Keratinocyte (primary cell): ENCODE results near the gene WASF3. TPM values are rescaled to one million over a fixed set of nuclear protein-coding genes. Genes with fewer than 3 reads are reported as not detected.
A peak's percentile ranks its signal among the peaks of the same experiment; 100 is the strongest.

ENCODE experiments used
- DNase-seq: peaks from one replicate; pipeline ENCODE4 v3.0.0-alpha.2; 2011; ENCODE audit warnings: low read depth, missing footprints, low spot score
- FAIRE-seq: peaks from 2 replicates; lab custom pipeline; 2011; peaks lifted over from hg19 to GRCh38; lab: Jason Lieb, UNC
- H2AFZ ChIP-seq: 2 replicates; pipeline ENCODE4 v1.6.0; 2012; ENCODE audit warnings: low read length, control low read depth, inconsistent platforms; ENCODE audit not compliant: control insufficient read depth
- H3K27ac ChIP-seq: 2 replicates; pipeline ENCODE4 v1.5.1; 2011; ENCODE audit warnings: low read length; ENCODE audit not compliant: control insufficient read depth, insufficient read depth
- H3K27me3 ChIP-seq: 3 replicates; pipeline ENCODE4 v1.6.0; 2011; ENCODE audit warnings: low read length; ENCODE audit not compliant: control insufficient read depth, insufficient read depth; ENCODE audit errors: extremely low read depth
- H3K36me3 ChIP-seq, 2 experiments: 2 replicates in 1 of 2; 3 replicates in 1 of 2; pipeline ENCODE4 v1.5.1; 2011; ENCODE audit warnings: low read length in 2 of 2, mild to moderate bottlenecking in 1 of 2; ENCODE audit not compliant: control insufficient read depth in 2 of 2, insufficient read depth in 2 of 2; ENCODE audit errors: extremely low read depth in 1 of 2
- H3K4me1 ChIP-seq: 3 replicates; pipeline ENCODE4 v1.5.1; 2011; ENCODE audit warnings: low read length; ENCODE audit not compliant: control insufficient read depth, insufficient read depth; ENCODE audit errors: extremely low read depth
- H3K4me2 ChIP-seq: 3 replicates; pipeline ENCODE4 v1.6.0; 2011; ENCODE audit warnings: low read depth, low read length; ENCODE audit not compliant: control insufficient read depth, insufficient read depth; ENCODE audit errors: extremely low read depth
- H3K4me3 ChIP-seq, 3 experiments: fragments of 200-600 bp in 1 of 3; sonication (generic) in 1 of 3; 2 replicates in 2 of 3; 3 replicates in 1 of 3; pipeline ENCODE4 v1.5.1; 2011 to 2016; ENCODE audit warnings: low read length in 3 of 3, mild to moderate bottlenecking in 3 of 3, control low read depth in 2 of 3, inconsistent platforms in 1 of 3, low read depth in 1 of 3, mixed read lengths in 1 of 3, mixed run types in 1 of 3, moderate library complexity in 1 of 3; ENCODE audit not compliant: control insufficient read depth in 2 of 3, insufficient read depth in 2 of 3; ENCODE audit errors: extremely low read depth in 1 of 3
- H3K79me2 ChIP-seq: 2 replicates; pipeline ENCODE4 v1.6.0; 2012; ENCODE audit warnings: low read length; ENCODE audit not compliant: control insufficient read depth, insufficient read depth
- H3K9ac ChIP-seq: 3 replicates; pipeline ENCODE4 v1.6.0; 2011; ENCODE audit warnings: low read length; ENCODE audit not compliant: control insufficient read depth, insufficient read depth; ENCODE audit errors: extremely low read depth
- H3K9me1 ChIP-seq: 3 replicates; pipeline ENCODE4 v1.6.0; 2011; ENCODE audit warnings: low read length; ENCODE audit not compliant: control insufficient read depth, insufficient read depth; ENCODE audit errors: extremely low read depth
- H3K9me3 ChIP-seq: 2 replicates; pipeline ENCODE4 v1.5.1; 2012; ENCODE audit warnings: low read depth, low read length; ENCODE audit not compliant: control insufficient read depth
- H4K20me1 ChIP-seq: 3 replicates; pipeline ENCODE4 v1.6.0; 2011; ENCODE audit warnings: low read length; ENCODE audit not compliant: control insufficient read depth, insufficient read depth; ENCODE audit errors: extremely low read depth
- CTCF ChIP-seq, 3 experiments: IDR thresholded peaks in 1 of 3; conservative IDR thresholded peaks in 1 of 3; optimal IDR thresholded peaks in 1 of 3; 2 replicates in 2 of 3; 3 replicates in 1 of 3; pipeline versions ENCODE3 to v1.5.1; 2011; ENCODE audit warnings: low read length in 3 of 3, mild to moderate bottlenecking in 3 of 3, moderate library complexity in 2 of 3, control low read depth in 1 of 3, inconsistent platforms in 1 of 3; ENCODE audit not compliant: insufficient read depth in 2 of 3; ENCODE audit errors: extremely low read depth in 1 of 3
- EZH2 ChIP-seq: IDR thresholded peaks from one replicate; pipeline ENCODE4 v1.6.1; 2012; ENCODE audit warnings: inconsistent platforms, mild to moderate bottlenecking, low read length, moderate library complexity
- dilution Hi-C: fragments of 300-500 bp; cut with MboI; formaldehyde crosslinking; loops from one replicate; pipeline ENCODE4 v1.7.0; 2020; ENCODE audit warnings: low sequenced_read_pairs; ENCODE audit not compliant: extremely low pct_ligation_motif_present
- polyA plus RNA-seq, 5 experiments: library from polyadenylated mRNA; depleted of rRNA in 3 of 5; stranded (reverse) in 3 of 5; stranded (forward) in 1 of 5; unstranded in 1 of 5; fragments of >200 nt; gene quantifications; 1 replicate in 1 of 5; 2 replicates in 3 of 5; 3 replicates in 1 of 5; pipeline versions ENCODE4 v1.2.1 to v1.2.3, GENCODE V29; 2011 to 2012; ENCODE audit warnings: missing spikeins in 2 of 5, low read depth in 1 of 5, low replicate concordance in 1 of 5

WASF3 gene
- polyA plus RNA-seq, 1 donor (not counting 4 experiments of a cell fraction or from before 2014, with no cell fraction given), result 6.3 TPM

- Histone ChIP-seq H2AFZ (no peak overlapping the region), H3K4me2 (no peak overlapping the region), H4K20me1 (no peaks in the 10 kb centered on the region), H3K9me1 (no peaks in the 10 kb centered on the region), H3K27ac (no peak overlapping the region), H3K4me3 (no peak overlapping the region), H3K4me1 (no peaks in the 10 kb centered on the region), H3K9me3 (no peaks in the 10 kb centered on the region), H3K9ac (no peak overlapping the region), H3K36me3 (no peaks in the 10 kb centered on the region), H3K79me2 (no peaks in the 10 kb centered on the region), H3K27me3 (peaks cover 4% of the 10 kb centered on the region)
- TF ChIP-seq EZH2, result no peak
- no peak for TF ChIP-seq CTCF (optimal IDR thresholded peaks at IDR 0.05 in 1 of 3, IDR thresholded peaks at IDR 0.05 in 1 of 3, conservative IDR thresholded peaks at IDR 0.05 in 1 of 3; ENCODE audit: extremely low read depth in 1 of 3, insufficient read depth in 2 of 3, low read length in 3 of 3)
- DNase-seq (no peak), FAIRE-seq (no peak)
- dilution Hi-C loops, result no loop called here
Observed at GRCh38 chr13:26541041-26541440, 16.4 kb upstream of the WASF3 start.

- Histone ChIP-seq H2AFZ (no peak overlapping the region), H3K36me3 (no peaks in the 10 kb centered on the region), H3K27me3 (peaks cover 4% of the 10 kb centered on the region), H3K4me1 (no peaks in the 10 kb centered on the region), H3K79me2 (no peaks in the 10 kb centered on the region), H3K9ac (no peak overlapping the region), H3K4me3 (no peak overlapping the region), H3K27ac (no peak overlapping the region), H3K9me1 (no peaks in the 10 kb centered on the region), H4K20me1 (no peaks in the 10 kb centered on the region), H3K4me2 (no peak overlapping the region), H3K9me3 (no peaks in the 10 kb centered on the region)
- peak in 1 of 3 experiments; percentile 14 for TF ChIP-seq CTCF (optimal IDR thresholded peaks at IDR 0.05 in 1 of 3, IDR thresholded peaks at IDR 0.05 in 1 of 3, conservative IDR thresholded peaks at IDR 0.05 in 1 of 3; ENCODE audit: extremely low read depth in 1 of 3, insufficient read depth in 2 of 3, low read length in 3 of 3)
- no peak for TF ChIP-seq EZH2
- DNase-seq (no peak), FAIRE-seq (no peak)
- dilution Hi-C loops, result no loop called here
Observed at GRCh38 chr13:26541678-26542568, 15.6 kb upstream of the WASF3 start.
